Activated CD8-positive, alpha-beta T cell treated with anti-CD3 and anti-CD28 coated beads for 36 hours (primary cell): Measurements from ENCODE around the gene ARSG. TPM values are rescaled to one million over a fixed set of nuclear protein-coding genes. Genes with fewer than 3 reads are reported as not detected.
A peak's percentile ranks its signal among the peaks of the same experiment; 100 is the strongest.
"Not testable (repeated sequence)": the region's sequence is repeated elsewhere in the genome, so short reads cannot be mapped to it uniquely, and the experiment has no call there.

ENCODE experiments used
- ATAC-seq: fragments of 200-7000 bp; cut with Tn5 transposase; one replicate; pipeline ENCODE4 v1.10.0; 2021; ENCODE audit warnings: mild to moderate bottlenecking, moderate library complexity
- CTCF ChIA-PET: fragments of 350-600 bp; sonication (Branson Sonifier 250); formaldehyde crosslinking; loops from one replicate; lab custom pipeline; 2021; ENCODE audit warnings: antibody characterized with exemption; lab: Charles Lee
- POLR2A ChIA-PET: fragments of 350-600 bp; sonication (Branson Sonifier 250); formaldehyde crosslinking; loops from one replicate; lab custom pipeline; 2021; ENCODE audit warnings: antibody characterized with exemption; lab: Charles Lee
- DNase-seq: peaks from one replicate; pipeline ENCODE4 v3.0.0-alpha.2; 2020
- H3K27ac Mint-ChIP-seq: one replicate; pipeline ENCODE4 v1.8.0; 2021; ENCODE audit warnings: mild to moderate bottlenecking, mixed read lengths
- H3K27me3 Mint-ChIP-seq: one replicate; pipeline ENCODE4 v1.8.0; 2021; ENCODE audit warnings: mixed read lengths
- H3K36me3 Mint-ChIP-seq: one replicate; pipeline ENCODE4 v1.8.0; 2021; ENCODE audit warnings: low read depth, mixed read lengths
- H3K4me1 Mint-ChIP-seq: one replicate; pipeline ENCODE4 v1.8.0; 2021; ENCODE audit warnings: low read depth, mixed read lengths
- H3K4me3 Mint-ChIP-seq: one replicate; pipeline ENCODE4 v1.8.0; 2021; ENCODE audit warnings: mild to moderate bottlenecking, moderate library complexity, mixed read lengths
- H3K9me3 Mint-ChIP-seq: one replicate; pipeline ENCODE4 v1.8.0; 2021; ENCODE audit warnings: mixed read lengths
- CTCF ChIP-seq: fragments of 200-600 bp; IDR thresholded peaks from one replicate; pipeline ENCODE4 v1.8.0; 2022; ENCODE audit warnings: antibody characterized with exemption, mild to moderate bottlenecking
- intact Hi-C: fragments of 100-400 bp; cut with micrococcal nuclease; formaldehyde crosslinking; loops from one replicate; pipeline ENCODE4 v1.10.0; 2022
- total RNA-seq, 2 experiments: library from RNA; stranded (reverse); gene quantifications; one replicate each; pipeline ENCODE4 v1.2.3, GENCODE V29; 2021

Gene ARSG
- total RNA-seq, 2 experiments from 2014 or later = 7.2 to 8.4 TPM

GRCh38 chr17:68263101-68263681 is 28.1 kb upstream of the ARSG start:
- POLR2A ChIA-PET, H3K4me3 Mint-ChIP-seq, H3K27ac Mint-ChIP-seq, H3K9me3 Mint-ChIP-seq, H3K27me3 Mint-ChIP-seq: not testable (repeated sequence)
- peaks cover 13% of the 10 kb centered on the region for H3K36me3 Mint-ChIP-seq
- peak; percentile 47 for ATAC-seq
- CTCF ChIA-PET = interaction anchor here (0.6 to 8.0 kb wide), 22 partner anchors 9 to 202 kb away, joined by 3 to 122 read pairs (median 4); partner anchors contain the start of genes ARSG and WIPI1
- H3K4me1 Mint-ChIP-seq = peaks cover 34% of the 10 kb centered on the region
- peak; percentile 76 for TF ChIP-seq CTCF
- intact Hi-C loops = loop anchor here (2.0 to 5.0 kb wide), 3 partner anchors 139 to 200 kb away; no protein-coding TSS in a partner anchor
- DNase-seq = peak; percentile 47

- H3K27ac Mint-ChIP-seq, ATAC-seq: not testable (repeated sequence)
Observed at GRCh38 chr17:68265833-68266232, 25.5 kb upstream of the ARSG start.

GRCh38 chr17:68273722-68274121 is 17.6 kb upstream of the ARSG start:
- DNase-seq = no peak
- Mint-ChIP-seq H3K36me3 (peaks cover 40% of the 10 kb centered on the region), H3K27me3 (no peaks in the 10 kb centered on the region), H3K27ac (peak overlapping the region; percentile 8), H3K9me3 (peaks cover 4% of the 10 kb centered on the region), H3K4me1 (peaks cover 2% of the 10 kb centered on the region), H3K4me3 (no peak overlapping the region)
- TF ChIP-seq CTCF = no peak
- ChIA-PET CTCF (interaction anchor here (1.8 kb wide), 1 partner anchor 11 kb away, joined by 6 read pairs; no protein-coding TSS in a partner anchor), POLR2A (interaction anchor here (2.1 kb wide), 1 partner anchor 18 kb away, joined by 5 read pairs; the partner anchor contains the start of gene ARSG)
- intact Hi-C loops = no loop called here
- ATAC-seq = no peak

More at GRCh38 chr17:68265833-68266232, 25.5 kb upstream of the ARSG start:
- H3K9me3 Mint-ChIP-seq, H3K4me3 Mint-ChIP-seq, DNase-seq, intact Hi-C loops, H3K27me3 Mint-ChIP-seq: not testable (repeated sequence)
- Mint-ChIP-seq H3K4me1 (peaks cover 15% of the 10 kb centered on the region), H3K36me3 (peaks cover 12% of the 10 kb centered on the region)
- POLR2A ChIA-PET = interaction anchor here (1.4 kb wide), 1 partner anchor 172 kb away, joined by 4 read pairs; no protein-coding TSS in a partner anchor
- CTCF ChIA-PET = interaction anchor here (1.3 to 8.0 kb wide), 9 partner anchors 16 to 199 kb away, joined by 3 to 122 read pairs (median 14); partner anchors contain the start of genes ARSG and WIPI1

- H3K27me3 Mint-ChIP-seq, H3K4me1 Mint-ChIP-seq, H3K9me3 Mint-ChIP-seq, intact Hi-C loops, ATAC-seq, DNase-seq, H3K27ac Mint-ChIP-seq, H3K4me3 Mint-ChIP-seq: not testable (repeated sequence)
- POLR2A ChIA-PET = interaction anchor here (0.6 kb wide), 1 partner anchor 44 kb away, joined by 4 read pairs; no protein-coding TSS in a partner anchor
- CTCF ChIA-PET = interaction anchor here (1.2 kb wide), 1 partner anchor 10 kb away, joined by 4 read pairs; no protein-coding TSS in a partner anchor
- H3K36me3 Mint-ChIP-seq = peaks cover 50% of the 10 kb centered on the region
Observed at GRCh38 chr17:68276339-68276738, 15.0 kb upstream of the ARSG start.

GRCh38 chr17:68277807-68278206 is 13.5 kb upstream of the ARSG start:
- Mint-ChIP-seq H3K4me1 (peaks cover 4% of the 10 kb centered on the region), H3K9me3 (peaks cover 5% of the 10 kb centered on the region), H3K4me3 (no peak overlapping the region), H3K27me3 (no peaks in the 10 kb centered on the region), H3K36me3 (peaks cover 54% of the 10 kb centered on the region), H3K27ac (no peak overlapping the region)
- ChIA-PET POLR2A (interaction anchor here (1.2 kb wide), 1 partner anchor 14 kb away, joined by 3 read pairs; no protein-coding TSS in a partner anchor), CTCF (no interaction called here)
- intact Hi-C loops = no loop called here
- no peak for TF ChIP-seq CTCF
- ATAC-seq (no peak), DNase-seq (no peak)

GRCh38 chr17:68281965-68282364 is 9.3 kb upstream of the ARSG start:
- H3K36me3 Mint-ChIP-seq = peaks cover 42% of the 10 kb centered on the region
- H3K4me1 Mint-ChIP-seq, H3K27ac Mint-ChIP-seq, POLR2A ChIA-PET, ATAC-seq, H3K9me3 Mint-ChIP-seq, H3K27me3 Mint-ChIP-seq, H3K4me3 Mint-ChIP-seq, DNase-seq, CTCF ChIA-PET, intact Hi-C loops: not testable (repeated sequence)
